ENCODE measurements around the gene TSFM. TPM values are rescaled to one million over a fixed set of nuclear protein-coding genes. Genes with fewer than 3 reads are reported as not detected.

The TSFM gene
- total and polyA plus RNA-seq, 4 donors: 17.1 to 40.0 (median 26.0) TPM

DNA sequence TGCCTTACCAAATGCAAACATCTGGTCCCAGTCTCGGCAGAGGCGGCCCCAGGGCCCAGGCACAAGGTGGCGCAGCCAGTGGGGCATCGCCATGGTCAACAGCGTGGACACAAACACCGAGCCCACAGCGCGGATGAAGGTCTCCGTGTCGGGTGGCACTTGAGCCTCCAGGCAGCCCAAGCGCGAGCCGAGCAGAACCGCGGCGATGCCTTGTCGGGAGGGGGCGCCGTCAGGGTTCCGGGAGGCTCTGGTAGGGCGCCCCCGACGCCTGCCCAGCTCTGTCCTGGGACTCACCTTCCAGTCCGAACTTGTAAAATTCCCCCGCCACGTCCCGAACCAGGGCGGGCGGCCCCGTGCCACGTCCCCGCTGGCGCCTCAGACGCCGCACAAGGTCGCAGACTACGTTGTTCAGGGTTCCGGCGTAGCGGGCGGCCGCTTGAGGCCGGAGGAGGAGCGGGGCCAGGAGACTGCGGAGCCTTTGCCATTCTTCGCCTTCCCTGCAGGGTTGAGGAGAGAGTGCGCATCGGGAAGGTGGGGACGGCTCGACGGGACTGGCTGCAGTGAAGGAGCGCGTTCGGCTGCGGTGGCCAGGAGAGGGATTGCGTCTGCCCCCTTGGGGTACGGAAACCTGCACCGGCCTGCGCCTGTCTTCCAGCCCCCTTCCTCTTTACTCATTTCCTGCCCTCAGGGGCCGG, 17.4 kb upstream of the TSFM start:
- peak in 1 of 3 donors; percentile 45 for DNase-seq
- Histone ChIP-seq H3K4me1 (ENCODE audit: control insufficient read depth in 5 of 5, insufficient read depth in 5 of 5, low read length in 5 of 5) (peaks cover 0 to 24% (median 8%) of the 10 kb centered on the region in 5 donors), H3K9me3 (ENCODE audit: control insufficient read depth in 4 of 4, insufficient read depth in 3 of 4, low read length in 3 of 4) (no peaks in the 10 kb centered on the region), H3K27ac (ENCODE audit: low read depth in 1 of 2, low read length in 1 of 2) (no peak overlapping the region), H3K36me3 (ENCODE audit: control insufficient read depth in 4 of 4, insufficient read depth in 4 of 4, low read length in 4 of 4) (peaks cover 0 to 10% (median 5%) of the 10 kb centered on the region in 4 donors), H3K9ac (ENCODE audit: insufficient read depth in 1 of 2, low read length in 2 of 2) (no peak overlapping the region), H3K4me3 (peak overlapping the region; percentile 4), H3K27me3 (ENCODE audit: control insufficient read depth in 3 of 3, insufficient read depth in 3 of 3, low read length in 2 of 3) (peaks cover 0 to 48% (median 47%) of the 10 kb centered on the region in 3 donors)
- WGBS, 2 donors: 1% methylated on average over 54 to 60 of the region's 60 CpGs
- ATAC-seq (ENCODE audit: insufficient read depth, low FRiP score): peak; percentile 32
- TF ChIP-seq, protein P1, sequence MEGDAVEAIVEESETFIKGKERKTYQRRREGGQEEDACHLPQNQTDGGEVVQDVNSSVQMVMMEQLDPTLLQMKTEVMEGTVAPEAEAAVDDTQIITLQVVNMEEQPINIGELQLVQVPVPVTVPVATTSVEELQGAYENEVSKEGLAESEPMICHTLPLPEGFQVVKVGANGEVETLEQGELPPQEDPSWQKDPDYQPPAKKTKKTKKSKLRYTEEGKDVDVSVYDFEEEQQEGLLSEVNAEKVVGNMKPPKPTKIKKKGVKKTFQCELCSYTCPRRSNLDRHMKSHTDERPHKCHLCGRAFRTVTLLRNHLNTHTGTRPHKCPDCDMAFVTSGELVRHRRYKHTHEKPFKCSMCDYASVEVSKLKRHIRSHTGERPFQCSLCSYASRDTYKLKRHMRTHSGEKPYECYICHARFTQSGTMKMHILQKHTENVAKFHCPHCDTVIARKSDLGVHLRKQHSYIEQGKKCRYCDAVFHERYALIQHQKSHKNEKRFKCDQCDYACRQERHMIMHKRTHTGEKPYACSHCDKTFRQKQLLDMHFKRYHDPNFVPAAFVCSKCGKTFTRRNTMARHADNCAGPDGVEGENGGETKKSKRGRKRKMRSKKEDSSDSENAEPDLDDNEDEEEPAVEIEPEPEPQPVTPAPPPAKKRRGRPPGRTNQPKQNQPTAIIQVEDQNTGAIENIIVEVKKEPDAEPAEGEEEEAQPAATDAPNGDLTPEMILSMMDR (IDR thresholded peaks at IDR 0.05; ENCODE audit: control extremely low read depth, extremely low read depth): no peak

DNA sequence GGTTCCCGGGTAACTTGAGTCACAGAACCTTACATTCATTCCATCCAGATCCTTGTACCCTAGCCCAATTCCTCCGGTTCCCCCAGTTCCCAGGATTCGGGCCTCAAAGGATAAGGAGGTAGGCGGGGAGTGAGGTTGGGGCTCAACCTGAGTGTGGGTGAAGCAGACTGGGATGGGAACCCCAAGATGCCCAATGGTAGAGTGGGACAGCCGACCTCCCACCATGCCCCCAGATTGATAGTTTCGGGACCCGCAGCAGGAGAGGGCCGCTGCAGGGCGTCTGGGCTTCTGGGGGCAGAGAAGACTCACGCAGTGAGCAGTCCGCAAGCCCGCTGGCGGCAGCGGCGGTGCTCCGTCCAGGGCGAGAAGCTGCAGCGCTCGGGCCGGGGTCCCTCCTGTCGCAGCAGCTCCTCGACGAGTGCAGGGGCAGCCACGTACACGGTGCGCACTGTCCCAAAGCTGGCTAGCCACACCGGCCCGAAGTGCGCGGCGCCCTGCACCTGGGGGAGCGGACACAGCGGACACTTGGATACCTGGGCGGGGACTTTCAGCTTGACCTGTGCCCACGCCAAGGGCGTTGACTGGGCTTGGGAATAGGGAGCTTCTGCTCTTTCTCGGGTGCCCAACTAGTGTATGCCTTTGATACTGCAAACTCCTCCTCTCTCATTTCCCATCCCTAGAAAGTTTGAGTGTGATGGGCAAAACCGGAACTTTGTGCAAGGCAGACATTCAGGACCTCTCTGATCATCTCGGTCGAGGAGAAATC, 16.7 kb upstream of the TSFM start:
- peaks cover 3 to 13% (median 8%) of the 10 kb centered on the region in 4 donors for H3K36me3 ChIP-seq (ENCODE audit: control insufficient read depth in 4 of 4, insufficient read depth in 4 of 4, low read length in 4 of 4)
- 2 to 3% methylated on average over 37 to 40 of the region's 40 CpGs for WGBS, 2 donors
- DNase-seq: no peak
- no peaks in the 10 kb centered on the region for H3K9me3 ChIP-seq (ENCODE audit: control insufficient read depth in 4 of 4, insufficient read depth in 3 of 4, low read length in 3 of 4)
- H3K27me3 ChIP-seq (ENCODE audit: control insufficient read depth in 3 of 3, insufficient read depth in 3 of 3, low read length in 2 of 3): peaks cover 0 to 48% (median 47%) of the 10 kb centered on the region in 3 donors
- H3K9ac ChIP-seq (ENCODE audit: insufficient read depth in 1 of 2, low read length in 2 of 2): no peak overlapping the region
- H3K4me1 ChIP-seq (ENCODE audit: control insufficient read depth in 5 of 5, insufficient read depth in 5 of 5, low read length in 5 of 5): peaks cover 0 to 25% (median 8%) of the 10 kb centered on the region in 5 donors
- peak; percentile 58 for ATAC-seq (ENCODE audit: insufficient read depth, low FRiP score)
- H3K4me3 ChIP-seq: no peak overlapping the region
- TF ChIP-seq, protein P1 (IDR thresholded peaks at IDR 0.05; ENCODE audit: control extremely low read depth, extremely low read depth): no peak
- H3K27ac ChIP-seq (ENCODE audit: low read depth in 1 of 2, low read length in 1 of 2): no peak overlapping the region

DNA sequence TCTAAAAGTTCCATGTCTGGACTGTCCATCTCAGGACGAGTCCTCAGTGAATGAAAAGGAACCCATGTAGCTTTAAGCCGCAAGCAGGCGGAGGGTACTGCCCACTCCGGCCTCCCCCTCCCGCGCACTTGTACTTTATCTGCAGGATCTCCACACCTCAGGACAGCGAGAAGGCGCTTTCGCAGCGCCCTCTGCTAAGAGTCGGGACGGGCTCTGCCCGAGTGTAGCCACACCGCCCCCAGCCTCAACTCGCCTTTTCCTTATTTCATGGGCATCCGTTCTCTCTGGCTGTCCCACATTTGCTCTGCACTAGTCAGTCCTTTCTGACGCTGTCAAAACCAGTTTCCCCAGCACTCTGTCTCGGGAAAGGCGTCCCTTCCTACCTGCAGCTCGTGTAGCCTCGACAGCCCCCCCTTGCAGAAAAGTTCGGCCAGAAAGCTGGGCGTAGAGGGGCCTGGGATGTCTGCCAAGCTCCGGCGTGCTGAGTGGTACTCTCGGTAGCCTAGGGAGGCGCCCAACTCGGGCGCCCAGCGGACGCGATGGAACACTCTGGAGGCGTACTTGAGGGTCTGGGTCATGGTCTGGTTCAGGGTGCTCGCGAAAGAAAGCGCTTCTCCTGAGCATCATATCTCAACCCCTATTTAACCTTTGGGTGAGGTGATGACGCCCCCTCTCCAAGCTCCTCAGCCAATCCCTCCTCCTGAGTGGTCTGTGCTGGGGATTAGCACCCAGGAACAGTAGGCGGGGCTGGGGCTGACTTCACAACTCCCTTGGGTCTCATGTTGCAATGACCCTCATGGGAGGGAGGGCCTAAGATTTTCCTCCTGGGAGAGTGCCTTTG, 15.9 kb upstream of the TSFM start, which contains the start of gene CYP27B1:
CYP27B1 (minus strand) TSS at position 615 of the 841 bp plus-strand sequence; CDS start at position 578, 37 bp downstream.
- no peak within 1 kb of the TSS for H3K9ac ChIP-seq (ENCODE audit: insufficient read depth in 1 of 2, low read length in 2 of 2)
- ATAC-seq (ENCODE audit: insufficient read depth, low FRiP score) (no peak), DNase-seq (peak in 2 of 3 donors; percentile 69 to 75)
- 6 to 8% methylated on average over 38 of the region's 38 CpGs for WGBS, 2 donors
- H3K9me3 ChIP-seq (ENCODE audit: control insufficient read depth in 4 of 4, insufficient read depth in 3 of 4, low read length in 3 of 4): no peaks in the 10 kb centered on the region
- peaks cover 0 to 48% (median 47%) of the 10 kb centered on the region in 3 donors for H3K27me3 ChIP-seq (ENCODE audit: control insufficient read depth in 3 of 3, insufficient read depth in 3 of 3, low read length in 2 of 3)
- H3K4me1 ChIP-seq (ENCODE audit: control insufficient read depth in 5 of 5, insufficient read depth in 5 of 5, low read length in 5 of 5): peaks cover 6 to 33% (median 15%) of the 10 kb centered on the region in 5 donors
- peaks cover 3 to 13% (median 8%) of the 10 kb centered on the region in 4 donors for H3K36me3 ChIP-seq (ENCODE audit: control insufficient read depth in 4 of 4, insufficient read depth in 4 of 4, low read length in 4 of 4)
- no peak within 1 kb of the TSS for H3K27ac ChIP-seq (ENCODE audit: low read depth in 1 of 2, low read length in 1 of 2)
- TF ChIP-seq, protein P1 (IDR thresholded peaks at IDR 0.05; ENCODE audit: control extremely low read depth, extremely low read depth): no peak
- peak within 1 kb of the TSS; percentile 4 for H3K4me3 ChIP-seq

Data from lung (tissue), 12 donors.